K562 (cell line): Measurements from ENCODE around the gene SORT1.

Source experiments
- ERF ChIP-seq: fragments of 450-650 bp; formaldehyde crosslinking; IDR thresholded peaks from 2 replicates; pipeline ENCODE4 v1.4.0; 2020; ENCODE audit warnings: mild to moderate bottlenecking, mixed read lengths
- GATA2 ChIP-seq: sonication (generic); formaldehyde crosslinking; IDR thresholded peaks from 2 replicates; pipeline ENCODE4 v1.4.0; 2020; ENCODE audit warnings: mild to moderate bottlenecking, missing genetic modification reagents
- NR2F6 ChIP-seq: fragments of 450-650 bp; formaldehyde crosslinking; IDR thresholded peaks from 2 replicates; pipeline ENCODE4 v1.4.0; 2020; ENCODE audit warnings: mild to moderate bottlenecking
- SIN3B ChIP-seq: fragments of 450-650 bp; IDR thresholded peaks from 2 replicates; pipeline ENCODE4 v1.6.1; 2017; ENCODE audit warnings: low read depth, mild to moderate bottlenecking, moderate library complexity
- SRSF1 ChIP-seq: fragments of 200-400 bp; formaldehyde crosslinking; IDR thresholded peaks from 2 replicates; pipeline ENCODE4 v1.6.1; 2017; ENCODE audit warnings: mild to moderate bottlenecking, low read depth, low read length, moderate library complexity
- ZEB2 ChIP-seq: fragments of 450-650 bp; IDR thresholded peaks from 2 replicates; pipeline ENCODE4 v1.6.1; 2016
- ZNF274 ChIP-seq: IDR thresholded peaks from 2 replicates; pipeline ENCODE4 v1.6.1; 2011; ENCODE audit warnings: low read depth, mild to moderate bottlenecking, low read length, moderate library complexity, borderline replicate concordance
- ZNF551 ChIP-seq: fragments of 250-450 bp; sonication (Bioruptor Pico); IDR thresholded peaks from 2 replicates; pipeline ENCODE4 v1.5.0; 2021; ENCODE audit warnings: mild to moderate bottlenecking, moderate library complexity
- TF ChIP-seq, protein P1 (sequence below): fragments of 450-650 bp; IDR thresholded peaks from 2 replicates; pipeline ENCODE4 v1.6.1; 2016
- TF ChIP-seq, protein P2 (sequence below): fragments of 250-450 bp; sonication (Bioruptor Pico); IDR thresholded peaks from 2 replicates; pipeline ENCODE4 v1.4.0; 2020; ENCODE audit warnings: mild to moderate bottlenecking

DNA sequence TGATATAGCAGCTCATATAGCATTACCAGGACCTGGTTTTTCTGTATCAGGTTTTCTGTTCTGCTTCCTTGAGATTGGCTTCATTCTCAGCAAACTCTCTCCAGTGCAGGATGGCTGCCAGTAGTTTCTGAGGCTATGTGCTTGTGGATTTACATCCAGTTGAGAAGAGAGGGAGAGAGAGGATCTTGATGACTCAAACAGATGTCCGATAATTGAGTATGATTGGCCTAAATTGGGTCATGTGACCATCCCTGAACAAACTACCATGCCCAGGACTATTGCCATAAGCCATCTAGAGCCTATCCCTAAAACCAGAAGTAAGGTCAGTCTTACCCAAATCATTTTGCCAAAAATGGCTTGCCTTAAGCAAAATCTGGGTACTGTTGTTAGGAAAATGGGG lies 46.6 kb upstream of the SORT1 start:
- no peak for TF ChIP-seq ERF (CRISPR knock-in tag)
- TF ChIP-seq SRSF1 = no peak
- TF ChIP-seq ZNF551 (CRISPR knock-in tag) = no peak
- TF ChIP-seq, protein P1, sequence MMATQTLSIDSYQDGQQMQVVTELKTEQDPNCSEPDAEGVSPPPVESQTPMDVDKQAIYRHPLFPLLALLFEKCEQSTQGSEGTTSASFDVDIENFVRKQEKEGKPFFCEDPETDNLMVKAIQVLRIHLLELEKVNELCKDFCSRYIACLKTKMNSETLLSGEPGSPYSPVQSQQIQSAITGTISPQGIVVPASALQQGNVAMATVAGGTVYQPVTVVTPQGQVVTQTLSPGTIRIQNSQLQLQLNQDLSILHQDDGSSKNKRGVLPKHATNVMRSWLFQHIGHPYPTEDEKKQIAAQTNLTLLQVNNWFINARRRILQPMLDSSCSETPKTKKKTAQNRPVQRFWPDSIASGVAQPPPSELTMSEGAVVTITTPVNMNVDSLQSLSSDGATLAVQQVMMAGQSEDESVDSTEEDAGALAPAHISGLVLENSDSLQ = no peak
- TF ChIP-seq NR2F6 = no peak
- TF ChIP-seq, protein P2, sequence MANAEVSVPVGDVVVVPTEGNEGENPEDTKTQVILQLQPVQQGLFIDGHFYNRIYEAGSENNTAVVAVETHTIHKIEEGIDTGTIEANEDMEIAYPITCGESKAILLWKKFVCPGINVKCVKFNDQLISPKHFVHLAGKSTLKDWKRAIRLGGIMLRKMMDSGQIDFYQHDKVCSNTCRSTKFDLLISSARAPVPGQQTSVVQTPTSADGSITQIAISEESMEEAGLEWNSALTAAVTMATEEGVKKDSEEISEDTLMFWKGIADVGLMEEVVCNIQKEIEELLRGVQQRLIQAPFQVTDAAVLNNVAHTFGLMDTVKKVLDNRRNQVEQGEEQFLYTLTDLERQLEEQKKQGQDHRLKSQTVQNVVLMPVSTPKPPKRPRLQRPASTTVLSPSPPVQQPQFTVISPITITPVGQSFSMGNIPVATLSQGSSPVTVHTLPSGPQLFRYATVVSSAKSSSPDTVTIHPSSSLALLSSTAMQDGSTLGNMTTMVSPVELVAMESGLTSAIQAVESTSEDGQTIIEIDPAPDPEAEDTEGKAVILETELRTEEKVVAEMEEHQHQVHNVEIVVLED (CRISPR knock-in tag) = no peak
- no peak for TF ChIP-seq ZEB2
- TF ChIP-seq SIN3B = no peak
- TF ChIP-seq GATA2 = no peak
- no peak for TF ChIP-seq ZNF274
